OCI-LY1 (cell line): ENCODE measurements around the gene PPM1D.

Source experiments
- H2AFZ ChIP-seq: fragments of 200-600 bp; sonication (generic), shearing (Covaris generic); 2 replicates; pipeline ENCODE4 v1.6.0; 2014; ENCODE audit warnings: antibody characterized with exemption, mild to moderate bottlenecking, low read length
- H3F3A ChIP-seq: fragments of 200-600 bp; sonication (generic), shearing (Covaris generic); 2 replicates; pipeline ENCODE4 v1.6.0; 2014; ENCODE audit warnings: mild to moderate bottlenecking, antibody characterized with exemption, low read length, moderate library complexity; ENCODE audit not compliant: insufficient read depth
- H3K27ac ChIP-seq: fragments of 200-600 bp; sonication (generic); 2 replicates; pipeline ENCODE4 v1.5.1; 2014; ENCODE audit warnings: low read length, mixed run types, mild to moderate bottlenecking, low read depth; ENCODE audit not compliant: poor library complexity, severe bottlenecking
- H3K27me3 ChIP-seq: fragments of 200-600 bp; sonication (generic); 2 replicates; pipeline ENCODE4 v1.6.0; 2014; ENCODE audit warnings: antibody characterized with exemption, mild to moderate bottlenecking, low read length, moderate library complexity; ENCODE audit not compliant: insufficient read depth
- H3K36me3 ChIP-seq: fragments of 200-600 bp; sonication (generic); 2 replicates; pipeline ENCODE4 v1.6.1; 2014; ENCODE audit warnings: mild to moderate bottlenecking, antibody characterized with exemption, low read length, moderate library complexity, mixed read lengths; ENCODE audit not compliant: insufficient read depth
- H3K4me1 ChIP-seq: fragments of 200-600 bp; sonication (generic); 2 replicates; pipeline ENCODE4 v1.5.1; 2014; ENCODE audit warnings: mild to moderate bottlenecking, low read length, moderate library complexity; ENCODE audit not compliant: insufficient read depth, severe bottlenecking
- H3K4me2 ChIP-seq: fragments of 200-600 bp; sonication (generic), shearing (Covaris generic); 2 replicates; pipeline ENCODE4 v1.6.1; 2014; ENCODE audit warnings: low read length
- H3K4me3 ChIP-seq: fragments of 200-600 bp; sonication (generic); 2 replicates; pipeline ENCODE4 v1.5.1; 2014; ENCODE audit warnings: low read length, low read depth, mild to moderate bottlenecking, mixed read lengths; ENCODE audit not compliant: poor library complexity, severe bottlenecking
- H3K79me2 ChIP-seq: fragments of 200-600 bp; shearing (Covaris generic); 2 replicates; pipeline ENCODE4 v1.6.1; 2016; ENCODE audit warnings: mixed run types, low read length, mixed read lengths; ENCODE audit not compliant: insufficient read depth
- H3K9ac ChIP-seq: fragments of 200-600 bp; sonication (generic), shearing (Covaris generic); 2 replicates; pipeline ENCODE4 v1.6.1; 2014; ENCODE audit warnings: mild to moderate bottlenecking, low read length, mixed read lengths
- H3K9me2 ChIP-seq: fragments of 200-600 bp; sonication (generic), shearing (Covaris generic); 2 replicates; pipeline ENCODE4 v1.6.1; 2014; ENCODE audit warnings: low read depth, mild to moderate bottlenecking, low read length, mixed read lengths
- H3K9me3 ChIP-seq: fragments of 200-600 bp; shearing (Covaris generic); 2 replicates; pipeline ENCODE4 v1.6.1; 2014; ENCODE audit warnings: low read length, mixed read lengths
- H4K20me1 ChIP-seq: fragments of 200-600 bp; sonication (generic), shearing (Covaris generic); 2 replicates; pipeline ENCODE4 v1.6.0; 2016; ENCODE audit warnings: mild to moderate bottlenecking, low read length; ENCODE audit not compliant: insufficient read depth
- CTCF ChIP-seq: fragments of 200-600 bp; sonication (generic), shearing (Covaris generic); IDR thresholded peaks from 2 replicates; pipeline ENCODE4 v1.5.1; 2017; ENCODE audit warnings: mild to moderate bottlenecking, antibody characterized with exemption, low read length, moderate library complexity, mixed read lengths
- EZH2 ChIP-seq: fragments of 200-600 bp; sonication (generic), shearing (Covaris generic); IDR thresholded peaks from 2 replicates; pipeline ENCODE4 v1.8.0; 2017; ENCODE audit warnings: borderline replicate concordance, mixed run types, mild to moderate bottlenecking, antibody characterized with exemption, low read length, moderate library complexity, mixed read lengths

The PPM1D gene

GRCh38 chr17:60659156-60659555 is 59.2 kb downstream of the PPM1D start:
- no peak overlapping the region for H2AFZ ChIP-seq
- TF ChIP-seq EZH2 (no peak), CTCF (no peak)
- H3F3A ChIP-seq: no peaks in the 10 kb centered on the region
- H3K9me3 ChIP-seq: no peaks in the 10 kb centered on the region
- H3K27me3 ChIP-seq: no peaks in the 10 kb centered on the region
- H3K36me3 ChIP-seq: peaks cover 40% of the 10 kb centered on the region
- no peaks in the 10 kb centered on the region for H3K9me2 ChIP-seq
- no peaks in the 10 kb centered on the region for H4K20me1 ChIP-seq
- no peak overlapping the region for H3K4me2 ChIP-seq
- no peak overlapping the region for H3K27ac ChIP-seq
- H3K79me2 ChIP-seq: no peaks in the 10 kb centered on the region
- H3K4me3 ChIP-seq: no peak overlapping the region
- H3K4me1 ChIP-seq: no peaks in the 10 kb centered on the region
- no peak overlapping the region for H3K9ac ChIP-seq

GRCh38 chr17:60661489-60661888 is 61.5 kb downstream of the PPM1D start:
- Histone ChIP-seq H3K9ac (no peak overlapping the region), H4K20me1 (no peaks in the 10 kb centered on the region), H3K4me3 (no peak overlapping the region), H3K4me2 (no peak overlapping the region), H2AFZ (no peak overlapping the region), H3K9me2 (no peaks in the 10 kb centered on the region), H3K27ac (no peak overlapping the region), H3K27me3 (no peaks in the 10 kb centered on the region), H3K4me1 (no peaks in the 10 kb centered on the region), H3K9me3 (no peaks in the 10 kb centered on the region), H3K36me3 (peaks cover 54% of the 10 kb centered on the region), H3K79me2 (no peaks in the 10 kb centered on the region), H3F3A (no peaks in the 10 kb centered on the region)
- TF ChIP-seq CTCF: no peak
- no peak for TF ChIP-seq EZH2

- no peaks in the 10 kb centered on the region for H3K9me3 ChIP-seq
- no peaks in the 10 kb centered on the region for H4K20me1 ChIP-seq
- H3K9ac ChIP-seq: no peak overlapping the region
- H3K4me3 ChIP-seq: no peak overlapping the region
- H3K4me1 ChIP-seq: no peaks in the 10 kb centered on the region
- no peak overlapping the region for H2AFZ ChIP-seq
- H3K4me2 ChIP-seq: no peak overlapping the region
- no peaks in the 10 kb centered on the region for H3F3A ChIP-seq
- no peak for TF ChIP-seq CTCF
- no peak for TF ChIP-seq EZH2
- H3K27me3 ChIP-seq: no peaks in the 10 kb centered on the region
- H3K79me2 ChIP-seq: no peaks in the 10 kb centered on the region
- no peaks in the 10 kb centered on the region for H3K9me2 ChIP-seq
- no peak overlapping the region for H3K27ac ChIP-seq
- peaks cover 44% of the 10 kb centered on the region for H3K36me3 ChIP-seq
Measured at GRCh38 chr17:60664022-60664421, 64.0 kb downstream of the PPM1D start.
